Lower leg skin (tissue), 4 donors: ENCODE results near the gene PAX5. TPM values are rescaled to one million over a fixed set of nuclear protein-coding genes. Genes with fewer than 3 reads are reported as not detected.
"Not testable (repeated sequence)": the region's sequence is repeated elsewhere in the genome, so short reads cannot be mapped to it uniquely, and the experiment has no call there.

Experiments used
- DNase-seq, 2 donors: peaks; one replicate each; pipeline ENCODE4 v3.0.0-alpha.2; 2019; ENCODE audit warnings: low spot score in 2 of 2
- H3K4me3 ChIP-seq: fragments of 200-600 bp; sonication (generic); 2 replicates; pipeline ENCODE4 v1.5.1; 2017; ENCODE audit warnings: mild to moderate bottlenecking, low read depth; ENCODE audit not compliant: poor library complexity, severe bottlenecking
- POLR2A ChIP-seq, 2 donors: fragments of 450-650 bp; IDR thresholded peaks; one replicate each; pipeline ENCODE4 v1.6.1; 2016 to 2017; ENCODE audit warnings: antibody characterized with exemption in 2 of 2, mild to moderate bottlenecking in 1 of 2, moderate library complexity in 1 of 2
- WGBS, 2 donors: methylation state at CpG; one replicate each; pipeline ENCODE4 v1.1.5; 2018; 5-methylcytosine and 5-hydroxymethylcytosine counted together
- intact Hi-C: fragments of 100-400 bp; cut with DNase I; formaldehyde crosslinking; loops from one replicate; pipeline ENCODE4 v1.15.0; 2023; ENCODE audit warnings: low total_unique reads
- total RNA-seq, 4 donors: library from RNA; depleted of rRNA; stranded (reverse); fragments of >200 nt; gene quantifications; one replicate each; pipeline ENCODE4 v1.1.0, GENCODE V29; 2016
- TF ChIP-seq, protein P1 (sequence below), 3 donors: fragments of 450-650 bp; IDR thresholded peaks; one replicate each; pipeline ENCODE4 v1.5.1; 2016; ENCODE audit warnings: antibody characterized with exemption in 3 of 3, mild to moderate bottlenecking in 3 of 3, moderate library complexity in 2 of 3

The PAX5 gene
- total RNA-seq, 4 donors from 2014 or later = 0.02 to 0.08 (median 0.03) TPM; not detected in 1

DNA sequence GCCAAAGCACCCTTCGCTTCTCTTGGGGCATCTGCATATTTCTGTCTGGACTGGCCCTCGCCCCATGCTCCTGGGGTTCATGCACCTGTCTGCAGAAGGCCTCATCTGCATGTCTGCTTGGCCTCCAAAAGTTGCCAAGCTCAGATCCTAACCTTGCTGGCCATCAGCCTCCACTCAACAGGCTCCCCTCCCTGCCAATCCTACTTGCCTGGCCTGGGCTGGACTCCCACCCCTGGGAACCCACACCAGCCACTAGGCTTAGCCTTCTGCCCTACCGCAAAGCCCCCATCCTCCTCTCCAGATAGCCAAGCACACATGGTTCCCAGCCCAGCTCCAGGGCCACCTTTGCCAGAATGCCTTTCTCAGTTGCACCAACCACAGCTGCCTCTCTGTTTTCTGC is 159.8 kb downstream of the PAX5 start:
- WGBS, 2 donors = 86 to 95% methylated on average over 3 of the region's 3 CpGs
- intact Hi-C loops = no loop called here
- TF ChIP-seq POLR2A (IDR thresholded peaks at IDR 0.05) = no peak
- TF ChIP-seq, protein P1, sequence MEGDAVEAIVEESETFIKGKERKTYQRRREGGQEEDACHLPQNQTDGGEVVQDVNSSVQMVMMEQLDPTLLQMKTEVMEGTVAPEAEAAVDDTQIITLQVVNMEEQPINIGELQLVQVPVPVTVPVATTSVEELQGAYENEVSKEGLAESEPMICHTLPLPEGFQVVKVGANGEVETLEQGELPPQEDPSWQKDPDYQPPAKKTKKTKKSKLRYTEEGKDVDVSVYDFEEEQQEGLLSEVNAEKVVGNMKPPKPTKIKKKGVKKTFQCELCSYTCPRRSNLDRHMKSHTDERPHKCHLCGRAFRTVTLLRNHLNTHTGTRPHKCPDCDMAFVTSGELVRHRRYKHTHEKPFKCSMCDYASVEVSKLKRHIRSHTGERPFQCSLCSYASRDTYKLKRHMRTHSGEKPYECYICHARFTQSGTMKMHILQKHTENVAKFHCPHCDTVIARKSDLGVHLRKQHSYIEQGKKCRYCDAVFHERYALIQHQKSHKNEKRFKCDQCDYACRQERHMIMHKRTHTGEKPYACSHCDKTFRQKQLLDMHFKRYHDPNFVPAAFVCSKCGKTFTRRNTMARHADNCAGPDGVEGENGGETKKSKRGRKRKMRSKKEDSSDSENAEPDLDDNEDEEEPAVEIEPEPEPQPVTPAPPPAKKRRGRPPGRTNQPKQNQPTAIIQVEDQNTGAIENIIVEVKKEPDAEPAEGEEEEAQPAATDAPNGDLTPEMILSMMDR (IDR thresholded peaks at IDR 0.05) = no peak
- no peak for DNase-seq
- no peak overlapping the region for H3K4me3 ChIP-seq

DNA sequence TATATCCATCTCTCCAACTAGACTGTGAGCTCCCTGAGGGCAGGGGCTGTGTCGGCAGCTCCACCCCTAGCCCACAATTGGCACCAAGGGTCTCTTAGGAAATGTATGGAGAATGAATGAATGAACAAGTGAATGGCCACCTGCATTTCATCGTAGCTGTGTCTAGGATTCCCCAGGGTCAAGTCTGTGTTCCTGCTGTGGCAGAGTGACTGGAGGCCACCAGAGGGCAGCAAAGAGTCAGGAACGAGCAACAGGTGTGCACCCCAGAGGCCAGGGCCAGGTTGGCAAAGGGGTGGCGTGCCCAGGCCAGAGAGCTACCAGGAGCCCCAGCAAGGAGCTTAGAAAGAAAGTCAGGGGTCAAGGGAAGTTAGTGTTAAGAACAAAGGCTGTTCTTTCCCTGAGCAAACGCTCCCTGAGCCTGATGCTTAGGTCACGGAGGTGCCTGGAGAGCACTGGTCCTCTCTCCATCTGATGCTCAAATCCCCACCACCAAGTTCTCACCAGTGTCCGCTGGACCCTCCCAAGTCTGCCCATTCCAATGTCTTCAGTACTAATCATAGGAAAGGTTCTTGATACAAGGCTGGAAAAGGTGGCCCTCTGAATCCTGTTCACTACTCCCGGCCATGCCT is 160.7 kb downstream of the PAX5 start:
- 49% methylated on average over 8 of the region's 8 CpGs for WGBS, 2 donors
- TF ChIP-seq, protein P1 (IDR thresholded peaks at IDR 0.05) = peak in 1 of 3 donors; percentile 60
- no peak for TF ChIP-seq POLR2A (IDR thresholded peaks at IDR 0.05)
- H3K4me3 ChIP-seq = no peak overlapping the region
- intact Hi-C loops = no loop called here
- peak in 1 of 2 donors; percentile 38 for DNase-seq

DNA sequence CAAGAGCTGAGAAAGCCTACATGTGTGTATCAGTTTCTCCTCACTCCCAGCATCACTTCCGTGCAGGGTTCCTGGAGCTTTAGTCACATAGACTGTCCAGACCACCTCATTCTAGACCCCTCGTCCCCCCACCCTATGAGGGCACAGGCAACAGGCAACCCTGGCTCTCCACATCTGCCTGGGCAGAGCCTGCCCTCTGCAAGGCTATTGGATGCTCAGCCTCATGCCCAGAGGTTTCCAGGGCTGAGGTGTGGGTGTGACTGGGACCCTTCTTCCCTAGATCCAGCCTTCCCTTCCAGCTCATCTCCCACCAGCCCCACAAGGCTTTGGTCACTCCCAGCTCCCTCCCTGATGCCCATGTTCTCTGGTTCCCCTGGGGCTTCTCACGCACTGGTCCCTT is 161.4 kb downstream of the PAX5 start:
- 62 to 63% methylated on average over 3 of the region's 3 CpGs for WGBS, 2 donors
- intact Hi-C loops = no loop called here
- no peak overlapping the region for H3K4me3 ChIP-seq
- no peak for TF ChIP-seq POLR2A (IDR thresholded peaks at IDR 0.05)
- TF ChIP-seq, protein P1 (IDR thresholded peaks at IDR 0.05) = no peak
- DNase-seq = no peak

DNA sequence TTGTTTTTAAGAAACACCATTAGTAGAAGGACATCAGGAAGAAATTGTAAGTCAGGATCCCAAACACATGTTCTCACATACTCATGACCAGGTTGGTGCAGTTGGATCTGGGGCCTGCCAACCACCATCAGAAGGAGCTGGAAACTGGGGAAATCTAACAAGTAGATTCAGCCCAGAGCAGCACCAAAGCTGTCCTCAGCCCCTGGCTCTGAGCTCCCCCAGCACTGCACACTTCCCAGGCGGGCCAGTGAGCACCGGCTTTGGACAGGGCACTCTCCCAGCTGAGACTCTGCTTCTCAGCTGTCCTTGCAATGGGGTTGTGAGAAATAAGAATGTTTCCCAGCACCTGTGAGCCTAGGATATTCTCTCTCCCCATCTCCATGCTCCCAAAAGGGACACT is 162.5 kb downstream of the PAX5 start:
- DNase-seq = no peak
- intact Hi-C loops = no loop called here
- H3K4me3 ChIP-seq = no peak overlapping the region
- no peak for TF ChIP-seq POLR2A (IDR thresholded peaks at IDR 0.05)
- TF ChIP-seq, protein P1 (IDR thresholded peaks at IDR 0.05) = no peak
- 80% methylated on average over 2 of the region's 2 CpGs for WGBS, 2 donors

DNA sequence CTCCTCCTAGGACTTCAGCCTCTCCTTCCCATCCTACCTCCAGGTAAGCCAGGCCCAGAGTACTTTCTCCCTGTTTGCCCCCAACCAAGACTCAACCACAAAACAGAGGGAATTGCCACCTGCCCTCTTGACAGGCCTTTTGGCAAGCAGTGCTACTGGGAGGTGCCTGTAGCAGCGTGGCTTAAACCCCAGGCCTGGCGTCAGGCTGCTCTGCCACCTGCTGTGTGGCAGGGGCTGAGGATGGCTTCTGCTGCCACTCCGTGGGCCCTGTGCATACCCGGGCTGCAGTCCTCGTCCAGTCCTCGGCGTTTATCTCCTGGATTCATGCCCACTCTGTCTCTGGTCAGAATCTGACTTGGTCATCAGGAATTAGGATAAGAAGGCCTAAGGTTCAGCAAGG is 163.1 kb downstream of the PAX5 start:
- intact Hi-C loops = no loop called here
- no peak for TF ChIP-seq POLR2A (IDR thresholded peaks at IDR 0.05)
- TF ChIP-seq, protein P1 (IDR thresholded peaks at IDR 0.05) = no peak
- DNase-seq = no peak
- WGBS, 2 donors = 65 to 75% methylated on average over 5 to 7 of the region's 7 CpGs
- no peak overlapping the region for H3K4me3 ChIP-seq

DNA sequence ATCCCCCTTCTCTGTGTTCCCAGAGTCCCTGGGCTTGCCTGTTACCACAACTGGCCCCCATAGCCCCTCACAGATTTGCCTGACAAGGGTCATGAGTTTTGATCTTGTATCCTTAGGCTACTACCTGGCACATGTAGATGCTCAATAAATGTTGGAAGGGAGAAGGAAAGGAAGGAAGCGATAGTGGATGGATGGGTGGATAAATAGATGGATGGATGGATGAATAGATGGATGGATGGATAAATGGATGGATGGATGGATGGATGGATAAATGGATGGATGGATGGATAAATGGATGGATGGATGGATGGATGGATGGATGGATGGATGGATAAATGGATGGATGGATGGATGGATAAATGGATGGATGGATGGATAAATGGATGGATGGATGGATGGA is 164.5 kb downstream of the PAX5 start:
- intact Hi-C loops = not testable (repeated sequence)

More for the DNA sequence above, 164.5 kb downstream of the PAX5 start:
- H3K4me3 ChIP-seq, DNase-seq: not testable (repeated sequence)
- WGBS, 2 donors = 100% methylated on average over 1 of the region's 1 CpG
